HCT116 (cell line): ENCODE measurements around the gene SUPV3L1. TPM values are rescaled to one million over a fixed set of nuclear protein-coding genes. Genes with fewer than 3 reads are reported as not detected.

ENCODE experiments used
- ATAC-seq: fragments of 200-7000 bp; cut with Tn5 transposase; 2 replicates; pipeline ENCODE4 v1.9.1; 2020; ENCODE audit warnings: mild to moderate bottlenecking, moderate library complexity
- BruUV-seq: library from RNA; stranded (reverse); fragments of 400-500 nt; replicated peaks from 2 replicates; lab custom pipeline; 2021; lab: Mats Ljungman, UMichigan
- CTCF ChIA-PET: fragments of 300-600 bp; sonication (Branson Sonifier 250); formaldehyde crosslinking; loops from one replicate; lab custom pipeline; 2021; ENCODE audit warnings: antibody characterized with exemption; lab: Charles Lee
- POLR2A ChIA-PET: fragments of 300-600, 350-600 bp; sonication (Branson Sonifier 250); formaldehyde crosslinking; loops from one replicate; lab custom pipeline; 2021; ENCODE audit warnings: antibody characterized with exemption; lab: Charles Lee
- RAD21 ChIA-PET, 2 experiments: fragments of 300-600 bp; sonication (Branson Sonifier 250); formaldehyde crosslinking; loops; one replicate each; lab custom pipeline; 2023; ENCODE audit warnings: low total read pairs in 2 of 2; ENCODE audit not compliant: uncharacterized antibody in 2 of 2, unreplicated experiment in 2 of 2, low non-redundant PET in 1 of 2; lab: Charles Lee
- DNase-seq: peaks from one replicate; pipeline ENCODE4 v3.0.0-alpha.2; 2010; ENCODE audit warnings: low read depth, low spot score
- H2AFZ ChIP-seq: fragments of 200-600 bp; shearing (Covaris generic), sonication (generic); 2 replicates; pipeline ENCODE4 v1.6.1; 2017; ENCODE audit warnings: low read depth, mixed run types, mixed read lengths, antibody characterized with exemption, low read length; ENCODE audit not compliant: poor library complexity, severe bottlenecking
- H3K27ac ChIP-seq: 2 replicates; pipeline ENCODE4 v1.5.1; 2012; ENCODE audit warnings: low read depth, low read length
- H3K27me3 ChIP-seq: fragments of 200-600 bp; sonication (generic); 2 replicates; pipeline ENCODE4 v1.6.1; 2016; ENCODE audit warnings: mixed run types, low read length, mixed read lengths; ENCODE audit not compliant: insufficient read depth
- H3K36me3 ChIP-seq, 2 experiments: fragments of 200-500 bp in 1 of 2; fragments of 200-600 bp in 1 of 2; sonication (Bioruptor generic) in 1 of 2; sonication (generic) in 1 of 2; 2 replicates each; pipeline versions ENCODE4 v1.5.1 to v1.6.1; 2014 to 2016; ENCODE audit warnings: low read length in 2 of 2, inconsistent platforms in 1 of 2, mixed read lengths in 1 of 2, mixed run types in 1 of 2; ENCODE audit not compliant: insufficient read depth in 2 of 2, control insufficient read depth in 1 of 2
- H3K4me1 ChIP-seq, 2 experiments: fragments of 200-600 bp in 1 of 2; sonication (generic) in 1 of 2; 2 replicates each; pipeline versions ENCODE4 v1.5.1 to v1.6.1; 2012 to 2017; ENCODE audit warnings: low read length in 2 of 2, inconsistent platforms in 1 of 2, mild to moderate bottlenecking in 1 of 2, mixed read lengths in 1 of 2, mixed run types in 1 of 2, moderate library complexity in 1 of 2; ENCODE audit not compliant: insufficient read depth in 2 of 2, control insufficient read depth in 1 of 2
- H3K4me2 ChIP-seq: fragments of 200-600 bp; sonication (generic); 2 replicates; pipeline ENCODE4 v1.6.1; 2017; ENCODE audit warnings: mixed run types, low read length, mixed read lengths
- H3K4me3 ChIP-seq, 2 experiments: fragments of 200-600 bp in 1 of 2; sonication (generic) in 1 of 2; replicated peaks in 1 of 2; 2 replicates each; pipeline ENCODE4 v1.5.1; 2011 to 2016; ENCODE audit warnings: low read length in 2 of 2, control low read depth in 1 of 2, low read depth in 1 of 2, mild to moderate bottlenecking in 1 of 2, mixed read lengths in 1 of 2, mixed run types in 1 of 2
- H3K79me2 ChIP-seq: fragments of 200-600 bp; sonication (generic); 2 replicates; pipeline ENCODE4 v1.6.1; 2017; ENCODE audit warnings: mild to moderate bottlenecking, mixed run types, low read length, moderate library complexity, mixed read lengths; ENCODE audit not compliant: insufficient read depth
- H3K9ac ChIP-seq: fragments of 200-600 bp; sonication (generic); 2 replicates; pipeline ENCODE4 v1.6.1; 2016; ENCODE audit warnings: low read length, mixed read lengths
- H3K9me2 ChIP-seq: fragments of 200-600 bp; sonication (generic), shearing (Covaris generic); 2 replicates; pipeline ENCODE4 v1.6.1; 2017; ENCODE audit warnings: mixed run types, mild to moderate bottlenecking, moderate library complexity; ENCODE audit not compliant: insufficient read depth
- H3K9me3 ChIP-seq, 2 experiments: fragments of 200-500 bp in 1 of 2; fragments of 200-600 bp in 1 of 2; sonication (Bioruptor generic) in 1 of 2; sonication (generic) in 1 of 2; 2 replicates each; pipeline ENCODE4 v1.6.1; 2014 to 2017; ENCODE audit warnings: low read length in 2 of 2, mixed read lengths in 2 of 2, inconsistent platforms in 1 of 2, low read depth in 1 of 2, mild to moderate bottlenecking in 1 of 2, mixed run types in 1 of 2, moderate library complexity in 1 of 2; ENCODE audit not compliant: control insufficient read depth in 1 of 2, insufficient read depth in 1 of 2
- H4K20me1 ChIP-seq: fragments of 200-600 bp; sonication (generic), shearing (Covaris generic); 2 replicates; pipeline ENCODE4 v1.6.1; 2017; ENCODE audit warnings: mixed run types, mild to moderate bottlenecking, moderate library complexity; ENCODE audit not compliant: insufficient read depth
- CBX3 ChIP-seq: IDR thresholded peaks from 2 replicates; pipeline ENCODE4 v1.6.1; 2012; ENCODE audit warnings: low read depth
- EGR1 ChIP-seq: IDR thresholded peaks from 2 replicates; pipeline ENCODE4 v1.6.1; 2012; ENCODE audit warnings: low read depth
- ELF1 ChIP-seq: IDR thresholded peaks from 2 replicates; pipeline ENCODE4 v1.6.1; 2012; ENCODE audit warnings: low read depth, borderline replicate concordance
- EZH2 ChIP-seq: fragments of 200-600 bp; sonication (generic); IDR thresholded peaks from 2 replicates; pipeline ENCODE4 v1.6.1; 2017; ENCODE audit warnings: antibody characterized with exemption, mixed run types
- EZH2phosphoT487 ChIP-seq: fragments of 200-600 bp; IDR thresholded peaks from 2 replicates; pipeline ENCODE4 v1.6.1; 2018; ENCODE audit warnings: antibody characterized with exemption, borderline replicate concordance
- FOSL1 ChIP-seq: IDR thresholded peaks from 2 replicates; pipeline ENCODE4 v1.6.1; 2012; ENCODE audit warnings: low read depth
- JUND ChIP-seq: IDR thresholded peaks from 2 replicates; pipeline ENCODE4 v1.6.1; 2012
- POLR2A ChIP-seq: IDR thresholded peaks from 2 replicates; pipeline ENCODE4 v1.7.0; 2011; ENCODE audit warnings: borderline replicate concordance; ENCODE audit not compliant: insufficient read depth, insufficient read length; ENCODE audit errors: extremely low read depth
- POLR2AphosphoS5 ChIP-seq: IDR thresholded peaks from 2 replicates; pipeline ENCODE4 v1.6.1; 2011; ENCODE audit warnings: mild to moderate bottlenecking, low read depth, low read length, moderate library complexity
- RAD21 ChIP-seq: IDR thresholded peaks from 2 replicates; pipeline ENCODE4 v1.6.1; 2012; ENCODE audit warnings: low read depth, mild to moderate bottlenecking
- REST ChIP-seq: IDR thresholded peaks from 2 replicates; pipeline ENCODE4 v1.6.1; 2012; ENCODE audit warnings: low read depth
- SP1 ChIP-seq: IDR thresholded peaks from 2 replicates; pipeline ENCODE4 v1.6.1; 2012; ENCODE audit warnings: low read depth
- SRF ChIP-seq: IDR thresholded peaks from 2 replicates; pipeline ENCODE4 v1.6.1; 2012; ENCODE audit warnings: low read depth
- YY1 ChIP-seq: IDR thresholded peaks from 2 replicates; pipeline ENCODE4 v1.6.1; 2011; ENCODE audit warnings: low read length, low read depth, moderate library complexity, mild to moderate bottlenecking; ENCODE audit not compliant: insufficient replicate concordance; ENCODE audit errors: extremely low read depth
- ZBTB33 ChIP-seq: IDR thresholded peaks from 2 replicates; pipeline ENCODE4 v1.6.1; 2011; ENCODE audit warnings: mild to moderate bottlenecking, low read length, moderate library complexity; ENCODE audit not compliant: insufficient replicate concordance; ENCODE audit errors: extremely low read depth
- ZFX ChIP-seq: fragments of 450-650 bp; IDR thresholded peaks from 2 replicates; pipeline ENCODE4 v1.6.1; 2017
- intact Hi-C: fragments of 100-400 bp; cut with micrococcal nuclease; formaldehyde crosslinking; loops from 2 replicates; pipeline ENCODE4 v1.10.0; 2022
- total RNA-seq: library from RNA; stranded (reverse); gene quantifications from one replicate; pipeline ENCODE4 v1.2.1, GENCODE V29; 2021; ENCODE audit not compliant: unreplicated experiment

SUPV3L1 gene
- total RNA-seq, 1 experiment from 2014 or later = 59.7 TPM

DNA sequence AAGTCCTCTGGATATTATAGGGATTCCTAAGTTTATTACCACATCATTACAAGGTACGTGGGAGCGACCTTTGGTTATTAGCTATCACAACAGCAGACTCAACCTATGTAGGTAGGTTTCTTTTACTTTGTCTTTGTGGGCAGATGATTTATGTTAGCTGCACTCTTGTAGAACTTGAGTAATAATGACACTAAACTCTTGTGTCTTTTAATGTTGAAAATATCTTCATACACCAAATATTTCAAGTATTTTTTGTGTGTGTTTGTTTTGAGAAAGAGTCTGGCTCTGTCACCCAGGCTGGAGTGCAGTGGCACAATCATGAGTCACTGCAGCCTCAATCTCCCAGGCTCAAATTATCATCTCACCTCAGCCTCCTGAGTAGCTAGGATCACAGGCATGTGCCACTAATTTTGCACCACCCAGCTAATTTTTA lies 19.2 kb upstream of the SUPV3L1 start:
- Histone ChIP-seq H3K4me1 (peaks cover 0 to 7% of the 10 kb centered on the region in 2 experiments; a peak in 1 of 4 replicates), H3K4me2 (no peak overlapping the region), H3K36me3 (peaks cover 0 to 9% of the 10 kb centered on the region in 2 experiments; a peak in 2 of 4 replicates), H2AFZ (no peak overlapping the region), H3K27me3 (no peaks in the 10 kb centered on the region), H3K4me3 (no peak overlapping the region), H4K20me1 (no peaks in the 10 kb centered on the region), H3K9me3 (no peaks in the 10 kb centered on the region), H3K9me2 (no peaks in the 10 kb centered on the region), H3K9ac (no peak overlapping the region), H3K79me2 (peaks cover 7% of the 10 kb centered on the region; the same call in 1 of the 2 replicates), H3K27ac (no peak overlapping the region)
- no TSS peak for BruUV-seq
- ATAC-seq (peak; percentile 38; the same call in 1 of the 2 replicates), DNase-seq (no peak)
- ChIA-PET POLR2A (no interaction called here), CTCF (no interaction called here), RAD21 (no interaction called here)
- TF ChIP-seq POLR2A = no peak
- TF ChIP-seq YY1 = no peak
- TF ChIP-seq ELF1 = no peak
- TF ChIP-seq SP1 = no peak
- TF ChIP-seq POLR2AphosphoS5 = no peak
- intact Hi-C loops = no loop called here

DNA sequence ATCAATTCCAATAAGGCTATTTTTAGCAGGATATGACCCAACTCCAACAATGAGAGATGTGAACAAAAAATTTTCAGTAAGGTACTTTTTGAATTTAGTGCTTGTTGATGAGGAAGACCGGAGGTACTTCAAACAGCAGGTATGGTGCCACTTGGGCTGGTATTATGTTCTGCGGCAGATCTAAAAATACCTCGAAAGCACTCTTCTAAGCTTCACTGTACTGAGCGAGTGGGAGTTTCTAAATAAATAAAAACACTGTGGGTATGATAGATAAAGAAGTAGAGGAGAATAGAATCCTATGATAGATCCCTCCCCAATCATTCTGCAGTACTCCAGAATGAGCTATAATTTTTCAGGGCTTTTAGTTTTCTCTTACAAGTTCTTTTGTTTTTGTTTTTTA lies 11.5 kb upstream of the SUPV3L1 start:
- no peak overlapping the region for H3K27ac ChIP-seq
- no peak overlapping the region for H3K4me3 ChIP-seq
- H3K79me2 ChIP-seq = no peaks in the 10 kb centered on the region
- no peaks in the 10 kb centered on the region for H3K4me1 ChIP-seq
- H3K36me3 ChIP-seq = peaks cover 6 to 21% of the 10 kb centered on the region in 2 experiments; a peak in 2 of 4 replicates
- H3K27me3 ChIP-seq = no peaks in the 10 kb centered on the region
- ChIA-PET POLR2A (no interaction called here), CTCF (no interaction called here), RAD21 (no interaction called here)
- H4K20me1 ChIP-seq = no peaks in the 10 kb centered on the region
- ATAC-seq = no peak
- no peak overlapping the region for H3K4me2 ChIP-seq
- TF ChIP-seq ZBTB33 (no peak), YY1 (no peak), EGR1 (no peak), POLR2A (no peak), RAD21 (no peak), SRF (no peak), FOSL1 (no peak), POLR2AphosphoS5 (no peak), EZH2phosphoT487 (no peak), REST (no peak), ZFX (no peak), CBX3 (no peak), EZH2 (no peak), JUND (no peak)
- DNase-seq = no peak
- H2AFZ ChIP-seq = no peak overlapping the region
- BruUV-seq = no TSS peak
- H3K9me2 ChIP-seq = no peaks in the 10 kb centered on the region
- H3K9ac ChIP-seq = no peak overlapping the region
- H3K9me3 ChIP-seq = no peaks in the 10 kb centered on the region
- intact Hi-C loops = no loop called here
